MCF 10A (cell line): Measurements from ENCODE around the gene FIGN. TPM values are rescaled to one million over a fixed set of nuclear protein-coding genes. Genes with fewer than 3 reads are reported as not detected.

ENCODE experiments used
- Bru-seq: library from RNA; stranded (reverse); fragments of 400-500 nt; gene quantifications from one replicate; lab custom pipeline; 2021; lab: Mats Ljungman, UMichigan
- BruChase-seq, 2 experiments: library from RNA; stranded (reverse); fragments of 400-500 nt; gene quantifications; one replicate each; lab custom pipeline; 2021; lab: Mats Ljungman, UMichigan
- BruUV-seq: library from RNA; stranded (reverse); fragments of 400-500 nt; replicated peaks from 2 replicates; lab custom pipeline; 2021; lab: Mats Ljungman, UMichigan
- CTCF ChIA-PET: fragments of 300-600 bp; sonication (Branson Sonifier 250); formaldehyde crosslinking; extraction: SDS; loops from one replicate; lab custom pipeline; 2021; ENCODE audit warnings: antibody characterized with exemption, inconsistent platforms; lab: Yijun Ruan, JAX
- POLR2A ChIA-PET: fragments of 300-600, 350-650 bp; sonication (Branson Sonifier 250); formaldehyde crosslinking; extraction: SDS; loops from one replicate; lab custom pipeline; 2020; ENCODE audit warnings: antibody characterized with exemption, inconsistent platforms; lab: Yijun Ruan, JAX
- DNase-seq: peaks from one replicate; pipeline ENCODE4 v3.0.0-alpha.2; 2018; ENCODE audit not compliant: unreplicated experiment
- H3K27ac Mint-ChIP-seq: one replicate; pipeline ENCODE4 v1.8.0; 2022; ENCODE audit warnings: mild to moderate bottlenecking, low read depth, mixed read lengths; ENCODE audit not compliant: unreplicated experiment
- H3K27me3 Mint-ChIP-seq: one replicate; pipeline ENCODE4 v1.8.0; 2022; ENCODE audit warnings: mixed read lengths; ENCODE audit not compliant: insufficient read depth, unreplicated experiment
- H3K36me3 Mint-ChIP-seq: one replicate; pipeline ENCODE4 v1.8.0; 2022; ENCODE audit warnings: mild to moderate bottlenecking, moderate library complexity, mixed read lengths; ENCODE audit not compliant: insufficient read depth, unreplicated experiment
- H3K4me1 Mint-ChIP-seq: one replicate; pipeline ENCODE4 v1.8.0; 2022; ENCODE audit warnings: mixed read lengths; ENCODE audit not compliant: insufficient read depth, unreplicated experiment
- H3K4me3 Mint-ChIP-seq: one replicate; pipeline ENCODE4 v1.8.0; 2022; ENCODE audit warnings: mild to moderate bottlenecking, moderate library complexity, mixed read lengths; ENCODE audit not compliant: unreplicated experiment
- H3K9me3 Mint-ChIP-seq: one replicate; pipeline ENCODE4 v1.8.0; 2022; ENCODE audit warnings: mixed read lengths; ENCODE audit not compliant: unreplicated experiment
- intact Hi-C: fragments of 100-400 bp; cut with micrococcal nuclease; formaldehyde crosslinking; loops from 2 replicates; pipeline ENCODE4 v1.14.1; 2022
- long read RNA-seq: library from polyadenylated mRNA; stranded (forward); transcript quantifications from one replicate; pipeline ENCODE4 v2.0.0, GENCODE V29; 2022
- total RNA-seq: library from RNA; stranded (reverse); gene quantifications from 2 replicates; pipeline ENCODE4 v1.2.3, GENCODE V29; 2022
- TF ChIP-seq, protein P1 (sequence below): fragments of 200-600 bp; IDR thresholded peaks from one replicate; pipeline ENCODE4 v1.8.0; 2022; ENCODE audit warnings: antibody characterized with exemption, mild to moderate bottlenecking; ENCODE audit not compliant: unreplicated experiment

FIGN gene, protein sequence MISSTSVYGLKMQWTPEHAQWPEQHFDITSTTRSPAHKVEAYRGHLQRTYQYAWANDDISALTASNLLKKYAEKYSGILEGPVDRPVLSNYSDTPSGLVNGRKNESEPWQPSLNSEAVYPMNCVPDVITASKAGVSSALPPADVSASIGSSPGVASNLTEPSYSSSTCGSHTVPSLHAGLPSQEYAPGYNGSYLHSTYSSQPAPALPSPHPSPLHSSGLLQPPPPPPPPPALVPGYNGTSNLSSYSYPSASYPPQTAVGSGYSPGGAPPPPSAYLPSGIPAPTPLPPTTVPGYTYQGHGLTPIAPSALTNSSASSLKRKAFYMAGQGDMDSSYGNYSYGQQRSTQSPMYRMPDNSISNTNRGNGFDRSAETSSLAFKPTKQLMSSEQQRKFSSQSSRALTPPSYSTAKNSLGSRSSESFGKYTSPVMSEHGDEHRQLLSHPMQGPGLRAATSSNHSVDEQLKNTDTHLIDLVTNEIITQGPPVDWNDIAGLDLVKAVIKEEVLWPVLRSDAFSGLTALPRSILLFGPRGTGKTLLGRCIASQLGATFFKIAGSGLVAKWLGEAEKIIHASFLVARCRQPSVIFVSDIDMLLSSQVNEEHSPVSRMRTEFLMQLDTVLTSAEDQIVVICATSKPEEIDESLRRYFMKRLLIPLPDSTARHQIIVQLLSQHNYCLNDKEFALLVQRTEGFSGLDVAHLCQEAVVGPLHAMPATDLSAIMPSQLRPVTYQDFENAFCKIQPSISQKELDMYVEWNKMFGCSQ
- 9.0 and 11.7 TPM in 2 replicates for total RNA-seq
- percentile 80 among the genes with signal in this experiment for Bru-seq, nascent RNA
- BruChase-seq, experiment 1, labeled RNA remaining after a 6-hour chase, result percentile 60 among the genes with signal in this experiment
- BruChase-seq, experiment 2, labeled RNA remaining after a 2-hour chase, result percentile 76 among the genes with signal in this experiment
- long read RNA-seq, full-length matches to known transcripts, result 2 of 6 reads
- long read RNA-seq, partial matches to known transcripts, result 0 of 6 reads
- long read RNA-seq, other reads (novel, unspliced or antisense), result 4 of 6 reads

DNA sequence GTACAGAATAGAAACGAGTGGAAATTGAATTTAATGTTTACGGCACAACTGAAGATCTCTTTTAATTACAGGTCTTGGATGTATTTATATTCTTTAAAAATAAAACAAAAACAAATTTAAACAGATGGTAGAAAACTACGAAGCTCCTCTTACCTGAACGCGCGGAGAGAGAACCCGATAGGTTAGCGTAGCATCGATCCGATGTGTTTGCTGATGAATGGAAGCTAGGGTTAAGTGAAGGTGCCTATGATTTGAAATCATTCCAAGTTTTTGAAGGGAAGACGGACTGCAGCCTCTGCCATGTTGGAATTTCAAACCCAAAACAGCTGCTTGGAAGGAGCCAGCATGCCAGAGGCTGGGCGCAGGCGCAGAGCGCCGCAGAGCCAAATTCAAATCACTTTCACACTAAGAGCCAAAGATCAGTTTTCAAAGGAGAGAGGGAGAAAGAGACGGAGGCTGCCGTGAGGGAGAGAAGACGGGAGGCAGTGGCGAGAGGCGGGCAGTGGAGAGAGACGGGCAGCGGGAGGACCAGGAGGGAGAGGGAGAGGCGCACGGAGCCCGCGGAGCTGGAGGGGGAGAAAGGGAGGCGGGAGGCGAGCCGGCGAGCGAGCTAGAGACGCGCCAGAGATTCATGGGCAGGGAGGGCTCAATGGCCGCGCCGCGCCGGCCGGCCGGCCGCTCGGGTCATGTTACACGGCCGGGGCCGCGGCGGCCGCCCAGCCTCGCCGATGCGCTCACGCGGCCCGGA, at the start of gene FIGN:
Gene FIGN, minus strand, starts transcription at position 324 of the 748 bp plus-strand sequence. CDS start 1,081 bp downstream, outside the sequence.
- Mint-ChIP-seq H3K27me3 (no peaks in the 10 kb centered on the region), H3K36me3 (peaks cover 10% of the 10 kb centered on the region), H3K27ac (peak within 1 kb of the TSS; percentile 95), H3K4me1 (peaks cover 14% of the 10 kb centered on the region), H3K4me3 (peak within 1 kb of the TSS; percentile 86), H3K9me3 (no peaks in the 10 kb centered on the region)
- CTCF ChIA-PET, result interaction anchor here (0.5 to 1.6 kb wide), 7 partner anchors 16 to 692 kb away, joined by 3 to 5 read pairs (median 3); no protein-coding TSS in a partner anchor
- TF ChIP-seq, protein P1, sequence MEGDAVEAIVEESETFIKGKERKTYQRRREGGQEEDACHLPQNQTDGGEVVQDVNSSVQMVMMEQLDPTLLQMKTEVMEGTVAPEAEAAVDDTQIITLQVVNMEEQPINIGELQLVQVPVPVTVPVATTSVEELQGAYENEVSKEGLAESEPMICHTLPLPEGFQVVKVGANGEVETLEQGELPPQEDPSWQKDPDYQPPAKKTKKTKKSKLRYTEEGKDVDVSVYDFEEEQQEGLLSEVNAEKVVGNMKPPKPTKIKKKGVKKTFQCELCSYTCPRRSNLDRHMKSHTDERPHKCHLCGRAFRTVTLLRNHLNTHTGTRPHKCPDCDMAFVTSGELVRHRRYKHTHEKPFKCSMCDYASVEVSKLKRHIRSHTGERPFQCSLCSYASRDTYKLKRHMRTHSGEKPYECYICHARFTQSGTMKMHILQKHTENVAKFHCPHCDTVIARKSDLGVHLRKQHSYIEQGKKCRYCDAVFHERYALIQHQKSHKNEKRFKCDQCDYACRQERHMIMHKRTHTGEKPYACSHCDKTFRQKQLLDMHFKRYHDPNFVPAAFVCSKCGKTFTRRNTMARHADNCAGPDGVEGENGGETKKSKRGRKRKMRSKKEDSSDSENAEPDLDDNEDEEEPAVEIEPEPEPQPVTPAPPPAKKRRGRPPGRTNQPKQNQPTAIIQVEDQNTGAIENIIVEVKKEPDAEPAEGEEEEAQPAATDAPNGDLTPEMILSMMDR, result no peak
- intact Hi-C loops, result loop anchor here (2.0 to 10.0 kb wide), 5 partner anchors 43 to 325 kb away; no protein-coding TSS in a partner anchor
- peak; percentile 79 for DNase-seq
- POLR2A ChIA-PET, result interaction anchor here (0.6 to 3.4 kb wide), 16 partner anchors 12 to 264 kb away, joined by 3 to 29 read pairs (median 4); no protein-coding TSS in a partner anchor
- no TSS peak for BruUV-seq

DNA sequence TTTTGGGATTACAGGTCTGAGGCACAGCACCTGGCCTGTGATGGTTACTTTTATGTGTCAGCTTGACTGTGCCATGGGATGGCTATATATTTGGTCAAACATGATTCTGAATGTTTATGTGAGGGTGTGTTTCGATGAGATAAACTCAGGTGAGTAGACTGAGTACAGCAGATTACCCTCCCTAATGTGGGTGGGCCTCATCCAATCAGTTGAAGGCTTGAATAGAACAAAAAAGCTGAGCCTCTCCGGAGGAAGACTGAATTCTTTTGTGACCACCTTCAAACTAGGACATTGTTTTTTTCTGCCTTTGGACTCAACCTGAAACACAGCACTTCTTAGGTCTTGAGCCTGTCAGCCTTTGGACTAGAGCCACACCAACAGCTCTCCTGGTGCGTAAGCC, 49.4 kb upstream of the FIGN start:
- H3K4me3 Mint-ChIP-seq, result no peak overlapping the region
- H3K4me1 Mint-ChIP-seq, result peaks cover 10% of the 10 kb centered on the region
- H3K36me3 Mint-ChIP-seq, result no peaks in the 10 kb centered on the region
- TF ChIP-seq, protein P1, result no peak
- CTCF ChIA-PET, result interaction anchor here (1.1 to 1.4 kb wide), 4 partner anchors 14 to 276 kb away, joined by 3 to 4 read pairs (median 4); no protein-coding TSS in a partner anchor
- BruUV-seq, result no TSS peak
- no peak overlapping the region for H3K27ac Mint-ChIP-seq
- no peaks in the 10 kb centered on the region for H3K27me3 Mint-ChIP-seq
- POLR2A ChIA-PET, result interaction anchor here (0.6 kb wide), 1 partner anchor 163 kb away, joined by 3 read pairs; no protein-coding TSS in a partner anchor
- H3K9me3 Mint-ChIP-seq, result peaks cover 8% of the 10 kb centered on the region
- intact Hi-C loops, result no loop called here
- no peak for DNase-seq

DNA sequence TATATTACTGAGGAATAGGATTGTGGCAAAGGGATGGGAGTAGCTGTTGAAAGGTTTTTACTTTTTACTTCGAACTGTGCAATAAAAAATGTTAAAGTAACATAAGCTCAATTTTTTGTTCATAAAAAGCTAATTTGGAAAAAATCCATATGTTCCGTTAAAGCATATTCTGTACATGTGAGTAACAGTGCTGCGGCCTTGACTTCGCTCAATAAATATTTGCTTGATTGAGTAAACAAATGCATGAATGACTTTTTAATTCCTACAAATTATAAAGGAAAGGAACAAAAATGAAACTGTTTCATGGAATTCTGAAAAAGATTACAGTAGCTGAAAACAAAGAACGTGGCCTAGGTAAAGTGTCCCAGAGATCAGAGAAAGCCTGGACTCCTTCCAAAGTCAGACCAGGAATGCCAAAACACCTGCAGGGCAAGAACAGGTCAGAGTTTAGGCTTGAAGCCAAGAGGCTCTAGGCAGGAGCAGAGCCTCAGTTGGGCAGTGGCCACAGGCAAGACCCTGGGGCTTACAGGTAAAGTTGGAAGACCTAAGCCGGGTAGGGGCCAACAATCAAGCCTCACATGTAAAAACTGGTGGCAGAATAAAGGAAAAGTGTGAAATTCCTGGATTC, 44.3 kb upstream of the FIGN start:
- H3K4me3 Mint-ChIP-seq, result peak overlapping the region; percentile 21

More for the DNA sequence above, 44.3 kb upstream of the FIGN start:
- BruUV-seq, result no TSS peak
- no peaks in the 10 kb centered on the region for H3K9me3 Mint-ChIP-seq
- ChIA-PET CTCF (interaction anchor here (0.6 to 0.7 kb wide), 2 partner anchors 9 to 75 kb away, joined by 3 read pairs; no protein-coding TSS in a partner anchor), POLR2A (interaction anchor here (0.5 to 2.9 kb wide), 4 partner anchors 28 to 124 kb away, joined by 3 to 20 read pairs (median 4); no protein-coding TSS in a partner anchor)
- TF ChIP-seq, protein P1, result no peak
- no peaks in the 10 kb centered on the region for H3K27me3 Mint-ChIP-seq
- H3K4me1 Mint-ChIP-seq, result peaks cover 38% of the 10 kb centered on the region
- DNase-seq, result peak; percentile 78
- H3K27ac Mint-ChIP-seq, result peak overlapping the region; percentile 3
- intact Hi-C loops, result loop anchor here (2.0 kb wide), 1 partner anchor 45 kb away; no protein-coding TSS in a partner anchor
- no peaks in the 10 kb centered on the region for H3K36me3 Mint-ChIP-seq
